IPS-18a (cell line): Measurements from ENCODE around the gene CNN2.
A peak's percentile ranks its signal among the peaks of the same experiment; 100 is the strongest.

ENCODE experiments used
- H3K27ac ChIP-seq: one replicate; pipeline ENCODE4 v1.5.1; 2013; ENCODE audit warnings: low read length
- H3K27me3 ChIP-seq: one replicate; pipeline ENCODE4 v1.6.1; 2013; ENCODE audit warnings: mild to moderate bottlenecking, low read length; ENCODE audit not compliant: control insufficient read depth, insufficient read depth
- H3K36me3 ChIP-seq: one replicate; pipeline ENCODE4 v1.6.1; 2013; ENCODE audit warnings: low read depth, low read length; ENCODE audit not compliant: control insufficient read depth
- H3K4me1 ChIP-seq: one replicate; pipeline ENCODE4 v1.6.1; 2013; ENCODE audit warnings: low read depth, low read length; ENCODE audit not compliant: control insufficient read depth
- H3K4me3 ChIP-seq: one replicate; pipeline ENCODE4 v1.5.1; 2013; ENCODE audit warnings: low read length
- H3K9ac ChIP-seq: one replicate; pipeline ENCODE4 v1.6.1; 2013; ENCODE audit warnings: mild to moderate bottlenecking, low read length, moderate library complexity
- H3K9me3 ChIP-seq: one replicate; pipeline ENCODE4 v1.6.1; 2013; ENCODE audit warnings: low read depth, low read length; ENCODE audit not compliant: control insufficient read depth

The CNN2 gene

GRCh38 chr19:998064-998463, 28.3 kb upstream of the CNN2 start:
- Histone ChIP-seq H3K27ac (no peak overlapping the region), H3K4me3 (no peak overlapping the region), H3K9ac (no peak overlapping the region), H3K36me3 (no peaks in the 10 kb centered on the region), H3K27me3 (peaks cover 54% of the 10 kb centered on the region), H3K9me3 (no peaks in the 10 kb centered on the region), H3K4me1 (no peaks in the 10 kb centered on the region)

DNA sequence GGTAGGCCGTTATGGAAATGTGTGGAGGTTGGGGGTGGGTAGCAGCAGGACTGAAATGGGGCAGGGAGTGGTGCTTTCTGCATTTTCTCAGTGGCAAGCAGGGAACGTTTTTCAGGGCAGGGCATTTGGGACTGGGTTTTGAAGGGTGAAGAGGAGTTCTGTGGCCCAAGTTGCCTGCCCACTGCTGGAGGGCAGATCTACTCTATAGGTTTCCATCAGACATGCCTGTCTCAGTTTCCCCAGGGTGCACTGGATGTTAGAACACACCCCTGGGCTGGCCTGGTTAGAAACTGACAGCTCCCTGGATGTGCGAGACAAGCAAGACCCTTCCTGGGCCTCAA, 27.1 kb upstream of the CNN2 start:
- no peak overlapping the region for H3K4me3 ChIP-seq
- no peaks in the 10 kb centered on the region for H3K36me3 ChIP-seq
- H3K27me3 ChIP-seq, result peaks cover 54% of the 10 kb centered on the region
- no peaks in the 10 kb centered on the region for H3K4me1 ChIP-seq
- no peak overlapping the region for H3K27ac ChIP-seq
- no peaks in the 10 kb centered on the region for H3K9me3 ChIP-seq
- no peak overlapping the region for H3K9ac ChIP-seq

GRCh38 chr19:1000095-1000494, 26.3 kb upstream of the CNN2 start, which contains the start of gene GRIN3B:
TSS of gene GRIN3B (plus strand) at chr19:1000419. CDS start at chr19:1000438, 19 bp downstream.
- H3K27me3 ChIP-seq, result peaks cover 54% of the 10 kb centered on the region
- peak within 1 kb of the TSS; percentile 17 for H3K4me3 ChIP-seq
- H3K9ac ChIP-seq, result no peak within 1 kb of the TSS
- H3K36me3 ChIP-seq, result no peaks in the 10 kb centered on the region
- no peak within 1 kb of the TSS for H3K27ac ChIP-seq
- H3K4me1 ChIP-seq, result no peaks in the 10 kb centered on the region
- no peaks in the 10 kb centered on the region for H3K9me3 ChIP-seq

- Histone ChIP-seq H3K27ac (no peak overlapping the region), H3K4me3 (peak overlapping the region; percentile 17), H3K4me1 (no peaks in the 10 kb centered on the region), H3K9me3 (no peaks in the 10 kb centered on the region), H3K36me3 (no peaks in the 10 kb centered on the region), H3K9ac (no peak overlapping the region), H3K27me3 (peaks cover 49% of the 10 kb centered on the region)
Measured at GRCh38 chr19:1000591-1001537, 25.5 kb upstream of the CNN2 start.

DNA sequence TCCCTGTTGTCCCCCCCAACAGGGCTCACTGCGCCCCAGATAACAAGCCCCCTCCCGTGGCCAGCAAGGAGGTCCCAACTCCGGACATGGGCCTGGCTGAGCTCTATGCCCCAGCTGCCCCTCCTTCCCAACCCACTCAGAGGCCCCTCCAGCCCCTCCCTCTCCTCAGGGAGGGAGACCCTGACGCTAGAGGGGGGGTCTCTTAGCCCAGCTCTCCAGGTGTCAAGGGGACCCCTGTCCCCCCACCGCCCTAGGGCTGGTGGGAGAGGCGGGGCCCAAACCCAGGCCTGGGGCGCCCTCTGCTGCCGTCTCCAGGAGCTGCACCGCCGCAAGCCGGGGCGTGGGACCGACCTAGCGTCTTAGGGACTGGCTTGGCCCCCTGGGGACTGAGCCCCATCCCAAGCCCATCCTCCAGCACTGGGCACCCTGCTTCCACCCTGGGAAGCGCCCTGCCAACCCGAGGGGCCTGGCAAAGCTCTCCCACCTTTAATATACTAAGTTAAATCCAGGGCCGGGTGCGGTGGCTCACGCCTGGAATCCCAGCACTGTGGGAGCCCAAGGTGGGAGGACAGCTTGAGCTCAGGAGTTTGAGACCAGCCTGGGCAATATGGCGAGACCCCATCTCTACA, 24.8 kb upstream of the CNN2 start:
- H3K4me3 ChIP-seq, result no peak overlapping the region
- H3K27me3 ChIP-seq, result peaks cover 41% of the 10 kb centered on the region
- no peak overlapping the region for H3K27ac ChIP-seq
- no peaks in the 10 kb centered on the region for H3K9me3 ChIP-seq
- no peaks in the 10 kb centered on the region for H3K36me3 ChIP-seq
- H3K9ac ChIP-seq, result no peak overlapping the region
- no peaks in the 10 kb centered on the region for H3K4me1 ChIP-seq

- Histone ChIP-seq H3K4me1 (no peaks in the 10 kb centered on the region), H3K9ac (no peak overlapping the region), H3K27ac (no peak overlapping the region), H3K9me3 (no peaks in the 10 kb centered on the region), H3K36me3 (no peaks in the 10 kb centered on the region), H3K27me3 (peaks cover 32% of the 10 kb centered on the region), H3K4me3 (no peak overlapping the region)
Measured at GRCh38 chr19:1002600-1002999, 23.8 kb upstream of the CNN2 start.

GRCh38 chr19:1003283-1003682, 23.1 kb upstream of the CNN2 start:
- H3K27ac ChIP-seq, result no peak overlapping the region
- peaks cover 25% of the 10 kb centered on the region for H3K27me3 ChIP-seq
- H3K9ac ChIP-seq, result no peak overlapping the region
- H3K4me1 ChIP-seq, result no peaks in the 10 kb centered on the region
- no peaks in the 10 kb centered on the region for H3K9me3 ChIP-seq
- no peaks in the 10 kb centered on the region for H3K36me3 ChIP-seq
- no peak overlapping the region for H3K4me3 ChIP-seq

- no peak overlapping the region for H3K27ac ChIP-seq
- no peak overlapping the region for H3K4me3 ChIP-seq
- H3K4me1 ChIP-seq, result no peaks in the 10 kb centered on the region
- no peaks in the 10 kb centered on the region for H3K9me3 ChIP-seq
- no peaks in the 10 kb centered on the region for H3K36me3 ChIP-seq
- no peak overlapping the region for H3K9ac ChIP-seq
- H3K27me3 ChIP-seq, result peaks cover 15% of the 10 kb centered on the region
Measured at GRCh38 chr19:1004204-1004802, 22.1 kb upstream of the CNN2 start.

GRCh38 chr19:1004803-1005664, 21.4 kb upstream of the CNN2 start:
- Histone ChIP-seq H3K36me3 (peaks cover 3% of the 10 kb centered on the region), H3K9ac (no peak overlapping the region), H3K27ac (no peak overlapping the region), H3K4me1 (no peaks in the 10 kb centered on the region), H3K9me3 (no peaks in the 10 kb centered on the region), H3K4me3 (no peak overlapping the region), H3K27me3 (peaks cover 12% of the 10 kb centered on the region)

DNA sequence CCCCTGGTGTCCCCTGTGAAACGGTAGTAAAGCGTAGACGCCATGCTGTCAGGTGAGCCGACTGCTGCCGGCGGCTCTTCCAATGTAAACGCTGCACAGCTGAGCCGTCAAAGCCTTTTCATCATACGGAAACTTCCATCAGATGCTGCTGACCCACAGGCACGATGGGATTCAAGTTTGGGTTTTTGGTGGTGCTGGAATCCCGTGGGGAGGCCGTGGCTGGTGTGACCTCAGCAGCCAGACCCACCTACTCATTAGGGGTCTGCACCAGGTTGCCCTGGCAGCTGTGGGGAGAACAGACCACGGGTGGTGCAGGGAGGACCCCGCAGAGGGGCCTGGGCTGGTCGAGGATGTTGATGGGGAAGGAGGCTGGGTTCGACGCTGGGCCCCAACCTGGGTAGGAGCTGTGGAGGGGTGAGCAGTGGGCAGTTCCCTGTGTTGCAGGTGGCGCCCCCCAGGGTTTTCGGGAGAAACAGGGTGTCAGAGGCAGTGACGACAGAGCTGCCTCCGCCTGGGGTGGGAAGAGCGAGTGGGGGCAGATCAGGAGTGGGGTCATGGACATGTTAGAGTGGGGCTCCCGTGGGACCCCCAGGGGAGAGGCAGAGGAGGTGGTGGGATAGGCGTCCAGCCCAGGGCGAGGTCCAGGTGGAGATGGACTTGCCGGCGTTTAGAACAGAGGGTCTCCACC, 19.6 kb upstream of the CNN2 start:
- Histone ChIP-seq H3K9ac (no peak overlapping the region), H3K4me3 (no peak overlapping the region), H3K4me1 (no peaks in the 10 kb centered on the region), H3K27ac (no peak overlapping the region), H3K27me3 (no peaks in the 10 kb centered on the region), H3K36me3 (peaks cover 3% of the 10 kb centered on the region), H3K9me3 (no peaks in the 10 kb centered on the region)
